Measurements from ENCODE around the gene CACNA1S.

GRCh38 chr1:201019321-201019977 lies 92.8 kb downstream of the CACNA1S start:
- TF ChIP-seq KAT7 (CRISPR knock-in tag; IDR thresholded peaks at IDR 0.05; ENCODE audit: borderline replicate concordance) (no peak), CEBPB (IDR thresholded peaks at IDR 0.05; ENCODE audit: borderline replicate concordance, low read depth, low read length) (peak; percentile 39; the same call in 1 of the 2 replicates), USF2 (IDR thresholded peaks at IDR 0.05; ENCODE audit: low read depth, low read length) (no peak), USF2 (CRISPR knock-in tag; IDR thresholded peaks at IDR 0.05; ENCODE audit: borderline replicate concordance) (no peak), NR2F2 (IDR thresholded peaks at IDR 0.05; ENCODE audit: borderline replicate concordance, low read depth) (no peak), ZNF33A (CRISPR knock-in tag; IDR thresholded peaks at IDR 0.05; ENCODE audit: borderline replicate concordance) (no peak), ZNF274 (CRISPR knock-in tag; IDR thresholded peaks at IDR 0.05) (no peak), CTCF (CRISPR knock-in tag; IDR thresholded peaks at IDR 0.05) (no peak), SP2 (CRISPR knock-in tag; IDR thresholded peaks at IDR 0.05) (no peak), POLR2A (IDR thresholded peaks at IDR 0.05; ENCODE audit: insufficient read depth in 1 of 2, low read depth in 2 of 2, low read length in 2 of 2) (no peak), ZNF121 (CRISPR knock-in tag; IDR thresholded peaks at IDR 0.05) (no peak), ZBTB43 (CRISPR knock-in tag; conservative IDR thresholded peaks at IDR 0.05) (no peak), ZSCAN20 (CRISPR knock-in tag; IDR thresholded peaks at IDR 0.05; ENCODE audit: borderline replicate concordance) (no peak)
